ENCODE data around the gene IGF2BP1. TPM values are rescaled to one million over a fixed set of nuclear protein-coding genes. Genes with fewer than 3 reads are reported as not detected.
"Not testable (repeated sequence)": the region's sequence is repeated elsewhere in the genome, so short reads cannot be mapped to it uniquely, and the experiment has no call there.

IGF2BP1 gene
- total RNA-seq, 1 experiment from 2014 or later = 8.6 TPM

- in situ Hi-C loops (cut with HindIII; ENCODE audit: low pct_unique_long_range_greater_than_20kb, low sequenced_read_pairs) = no loop called here
- no peak for DNase-seq (ENCODE audit: low read depth, low spot score)
These were observed 72.5 kb downstream of the IGF2BP1 start for GRCh38 chr17:49069585-49070273.

- in situ Hi-C loops (cut with HindIII; ENCODE audit: low pct_unique_long_range_greater_than_20kb, low sequenced_read_pairs) = no loop called here
- DNase-seq (ENCODE audit: low read depth, low spot score) = no peak
These were observed 73.9 kb downstream of the IGF2BP1 start for GRCh38 chr17:49071106-49071505.

GRCh38 chr17:49074851-49075540 is 77.8 kb downstream of the IGF2BP1 start:
- in situ Hi-C loops (cut with HindIII; ENCODE audit: low pct_unique_long_range_greater_than_20kb, low sequenced_read_pairs) = no loop called here
- no peak for DNase-seq (ENCODE audit: low read depth, low spot score)

GRCh38 chr17:49076573-49077384 is 79.6 kb downstream of the IGF2BP1 start:
- no peak for DNase-seq (ENCODE audit: low read depth, low spot score)
- in situ Hi-C loops (cut with HindIII; ENCODE audit: low pct_unique_long_range_greater_than_20kb, low sequenced_read_pairs) = no loop called here

- no peak for DNase-seq (ENCODE audit: low read depth, low spot score)
- in situ Hi-C loops (cut with HindIII; ENCODE audit: low pct_unique_long_range_greater_than_20kb, low sequenced_read_pairs) = no loop called here
These were observed 81.1 kb downstream of the IGF2BP1 start for GRCh38 chr17:49078248-49078647.

GRCh38 chr17:49079840-49080663 is 82.9 kb downstream of the IGF2BP1 start:
- in situ Hi-C loops (cut with HindIII; ENCODE audit: low pct_unique_long_range_greater_than_20kb, low sequenced_read_pairs) = no loop called here

DNA sequence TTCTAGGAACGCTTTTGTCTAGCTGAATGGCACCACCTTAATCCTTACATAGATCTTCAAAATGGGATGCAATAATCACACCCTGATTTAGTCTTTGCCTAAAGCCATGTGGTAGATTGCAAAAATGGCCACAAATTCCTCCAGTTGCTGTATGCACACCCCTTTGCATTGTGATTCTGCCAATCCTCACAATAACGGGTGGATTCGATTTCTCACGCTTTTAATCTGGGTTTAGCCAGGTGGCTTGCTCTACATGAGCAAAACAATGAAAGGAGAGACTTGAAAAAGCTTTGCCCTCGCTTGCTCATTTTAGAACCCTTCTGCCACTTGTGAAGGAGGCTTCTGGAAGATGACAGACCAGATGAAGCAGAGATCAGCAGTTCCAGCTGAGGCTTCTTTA is 85.0 kb downstream of the IGF2BP1 start:
- in situ Hi-C loops (cut with HindIII; ENCODE audit: low pct_unique_long_range_greater_than_20kb, low sequenced_read_pairs) = no loop called here
- DNase-seq (ENCODE audit: low read depth, low spot score) = no peak

More at GRCh38 chr17:49079840-49080663, 82.9 kb downstream of the IGF2BP1 start:
- no peak for DNase-seq (ENCODE audit: low read depth, low spot score)

DNA sequence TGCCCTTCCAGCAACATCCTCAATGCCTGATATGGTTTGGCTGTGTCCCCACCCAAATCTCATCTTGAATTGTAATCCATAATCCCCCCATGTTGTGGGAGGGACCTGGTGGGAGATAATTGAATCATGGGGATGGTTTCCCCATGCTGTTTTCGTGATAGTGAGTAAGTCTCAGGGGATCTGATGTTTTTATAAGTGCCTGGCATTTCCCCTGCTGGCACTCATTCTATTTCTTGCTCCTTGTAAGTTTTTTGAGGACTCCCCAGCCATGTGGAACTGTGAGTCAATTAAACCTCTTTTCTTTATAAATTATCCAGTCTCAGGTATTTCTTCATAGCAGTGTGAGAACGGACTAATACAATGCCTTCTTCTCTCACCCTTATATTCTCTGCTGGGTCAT is 87.9 kb downstream of the IGF2BP1 start:
- in situ Hi-C loops (cut with HindIII; ENCODE audit: low pct_unique_long_range_greater_than_20kb, low sequenced_read_pairs) = not testable (repeated sequence)

DNA sequence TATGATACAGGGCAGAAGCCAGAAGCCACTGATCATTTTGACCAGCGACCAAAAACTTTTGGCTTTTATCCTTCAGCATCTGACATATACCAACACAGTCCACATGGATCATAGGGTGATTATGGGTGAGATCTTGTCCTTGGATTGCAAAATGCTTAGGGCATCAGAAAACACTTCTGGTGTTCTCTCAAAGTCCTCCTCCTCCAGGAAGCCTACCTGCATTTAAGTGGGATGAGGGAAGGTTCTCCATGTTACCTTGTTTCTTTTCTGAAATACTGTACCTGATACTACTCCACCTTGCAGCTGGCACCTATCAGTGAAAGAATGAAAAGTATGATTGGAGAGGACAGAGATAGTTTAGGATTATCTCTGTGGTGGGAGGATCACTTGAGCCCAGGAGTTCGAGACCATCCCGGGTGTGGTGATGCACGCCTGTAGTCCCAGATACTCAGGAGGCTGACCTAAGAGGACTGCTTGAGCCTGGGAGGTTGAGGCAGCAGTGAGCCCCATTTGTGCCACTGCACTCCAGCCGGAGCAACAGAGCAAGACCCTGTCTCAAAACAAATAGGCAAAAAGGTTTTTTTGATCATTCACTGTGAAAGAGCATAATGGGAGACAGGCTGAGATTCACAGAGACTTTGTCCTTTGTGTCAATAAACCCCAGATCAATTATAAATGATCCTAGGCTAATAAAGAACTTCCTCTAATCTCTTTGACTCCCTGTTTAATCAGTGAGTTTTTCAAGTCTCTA is 88.6 kb downstream of the IGF2BP1 start:
- DNase-seq (ENCODE audit: low read depth, low spot score) = no peak
- in situ Hi-C loops (cut with HindIII; ENCODE audit: low pct_unique_long_range_greater_than_20kb, low sequenced_read_pairs) = no loop called here

More for the DNA sequence above, 87.9 kb downstream of the IGF2BP1 start:
- not testable (repeated sequence) for DNase-seq (ENCODE audit: low read depth, low spot score)

DNA sequence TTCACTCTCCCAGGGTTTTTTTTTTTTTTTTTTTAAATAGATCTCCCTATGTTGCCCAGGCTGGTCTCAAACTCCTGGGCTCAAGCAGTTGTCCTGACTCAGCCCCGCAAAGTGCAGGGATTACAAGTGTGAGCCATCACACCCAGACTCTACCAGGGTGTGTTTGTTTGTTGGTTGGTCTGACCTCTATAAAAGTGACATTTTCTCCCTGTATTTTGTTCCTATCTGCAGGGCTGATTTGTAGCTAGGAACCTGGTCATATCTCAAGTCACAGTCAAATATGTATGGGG is 89.1 kb downstream of the IGF2BP1 start:
- DNase-seq (ENCODE audit: low read depth, low spot score) = no peak
- in situ Hi-C loops (cut with HindIII; ENCODE audit: low pct_unique_long_range_greater_than_20kb, low sequenced_read_pairs) = no loop called here

- in situ Hi-C loops (cut with HindIII; ENCODE audit: low pct_unique_long_range_greater_than_20kb, low sequenced_read_pairs) = no loop called here
- no peak for DNase-seq (ENCODE audit: low read depth, low spot score)
These were observed 89.5 kb downstream of the IGF2BP1 start for GRCh38 chr17:49086649-49087048.

- in situ Hi-C loops (cut with HindIII; ENCODE audit: low pct_unique_long_range_greater_than_20kb, low sequenced_read_pairs) = no loop called here
- DNase-seq (ENCODE audit: low read depth, low spot score) = no peak
These were observed 91.9 kb downstream of the IGF2BP1 start for GRCh38 chr17:49089094-49089493.

DNA sequence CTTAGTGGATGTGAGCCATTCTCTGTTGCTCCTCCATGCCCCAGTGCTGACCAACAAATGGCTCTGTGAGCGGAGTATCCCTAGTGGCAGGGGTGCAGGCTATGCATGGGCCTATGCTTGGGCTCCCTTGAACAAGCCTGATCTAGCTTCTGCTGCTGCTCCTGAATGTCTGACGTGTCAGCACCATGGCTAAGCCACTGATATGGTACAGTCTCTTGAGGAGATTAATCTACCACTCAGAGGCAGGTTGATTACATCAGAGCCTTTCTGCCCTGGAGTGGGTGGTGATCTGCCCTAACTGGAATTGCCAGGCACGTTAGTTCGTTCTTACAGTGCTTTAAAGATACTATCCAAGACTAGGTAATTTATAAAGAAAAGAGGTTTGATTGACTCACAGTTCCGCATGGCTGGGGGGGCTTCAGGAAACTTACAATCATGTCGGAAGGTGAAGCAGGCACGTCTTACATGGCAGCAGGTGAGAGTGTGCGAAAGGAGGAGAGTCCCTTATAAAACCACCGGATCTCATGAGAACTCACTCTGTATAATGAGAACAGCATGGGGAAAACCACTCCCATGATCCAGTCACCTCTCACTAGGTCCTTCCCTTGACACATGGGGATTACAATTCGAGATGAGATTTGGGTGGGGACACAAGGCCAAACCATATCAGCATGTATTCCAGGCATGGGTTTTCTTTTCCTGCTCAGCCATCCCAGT is 93.9 kb downstream of the IGF2BP1 start:
- in situ Hi-C loops (cut with HindIII; ENCODE audit: low pct_unique_long_range_greater_than_20kb, low sequenced_read_pairs) = no loop called here

GRCh38 chr17:49093131-49093530 is 95.9 kb downstream of the IGF2BP1 start:
- in situ Hi-C loops (cut with HindIII; ENCODE audit: low pct_unique_long_range_greater_than_20kb, low sequenced_read_pairs) = no loop called here
- DNase-seq (ENCODE audit: low read depth, low spot score) = no peak

More for the DNA sequence above, 93.9 kb downstream of the IGF2BP1 start:
- no peak for DNase-seq (ENCODE audit: low read depth, low spot score)

DNA sequence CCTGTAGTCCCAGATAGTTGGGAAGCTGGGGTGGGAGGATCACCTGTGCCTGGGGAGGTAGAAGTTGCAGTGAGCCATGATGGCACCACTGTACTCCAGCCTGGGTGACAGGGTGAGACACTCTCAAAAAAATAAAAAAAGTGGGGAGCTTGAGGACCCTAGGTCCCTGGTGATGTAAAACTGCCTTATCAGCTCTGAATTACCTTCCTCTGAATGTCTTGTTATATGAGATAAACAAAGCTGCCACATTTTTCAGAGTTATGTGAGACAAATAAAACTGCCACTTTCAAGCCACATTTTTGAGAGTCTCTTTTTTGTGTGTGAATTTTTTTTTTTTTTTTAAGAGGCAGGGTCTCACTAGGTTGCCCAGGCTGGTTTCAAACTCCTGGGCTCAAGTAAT is 103.4 kb downstream of the IGF2BP1 start:
- no peak for DNase-seq (ENCODE audit: low read depth, low spot score)
- in situ Hi-C loops (cut with HindIII; ENCODE audit: low pct_unique_long_range_greater_than_20kb, low sequenced_read_pairs) = no loop called here

DNA sequence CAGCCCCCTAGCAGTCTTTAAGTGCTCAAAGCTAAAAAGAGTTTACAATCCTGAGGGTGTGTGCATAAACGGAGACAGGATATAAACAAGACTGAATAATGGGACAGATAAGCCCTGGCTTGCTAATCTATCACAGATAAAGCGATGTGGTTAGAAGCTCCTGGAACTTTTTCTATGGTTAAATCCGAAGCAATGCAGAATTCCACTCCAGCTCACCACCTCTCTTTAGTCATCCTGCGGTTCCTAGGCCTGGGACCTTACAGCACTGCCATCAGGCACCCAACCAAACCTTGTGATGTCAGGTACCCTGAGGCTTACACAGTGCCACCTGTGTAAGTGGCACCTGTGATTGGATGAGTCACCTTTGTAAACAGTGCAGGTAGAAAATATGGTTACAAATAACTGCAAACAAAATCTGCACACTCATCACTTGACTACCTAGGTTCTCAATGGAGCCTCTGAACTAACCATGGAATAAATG is 103.9 kb downstream of the IGF2BP1 start:
- in situ Hi-C loops (cut with HindIII; ENCODE audit: low pct_unique_long_range_greater_than_20kb, low sequenced_read_pairs) = no loop called here
- DNase-seq (ENCODE audit: low read depth, low spot score) = no peak
